GM15510 (cell line): ENCODE measurements around the gene ASTN2.
A peak's percentile ranks its signal among the peaks of the same experiment; 100 is the strongest.

ENCODE experiments used
- POLR2A ChIP-seq: IDR thresholded peaks from 3 replicates; pipeline ENCODE4 v1.6.1; 2011; ENCODE audit warnings: borderline replicate concordance; ENCODE audit not compliant: insufficient read length; ENCODE audit errors: extremely low read depth

Gene ASTN2

GRCh38 chr9:116687754-116688135 lies 727.1 kb downstream of the ASTN2 start:
- TF ChIP-seq POLR2A, result no peak

GRCh38 chr9:116687074-116687753 lies 727.6 kb downstream of the ASTN2 start, which contains the start of gene TRIM32:
Gene TRIM32, plus strand, starts transcription at chr9:116687305. Its CDS starts 10,438 bp downstream, at chr9:116697743.
- peak; percentile 67 for TF ChIP-seq POLR2A

- TF ChIP-seq POLR2A, result no peak
Observed at GRCh38 chr9:116686693-116687073, 728.2 kb downstream of the ASTN2 start.

GRCh38 chr9:116686135-116686534 lies 728.7 kb downstream of the ASTN2 start:
- TF ChIP-seq POLR2A, result no peak

GRCh38 chr9:116685166-116685565 lies 729.7 kb downstream of the ASTN2 start:
- no peak for TF ChIP-seq POLR2A

GRCh38 chr9:116683535-116683934 lies 731.3 kb downstream of the ASTN2 start:
- no peak for TF ChIP-seq POLR2A

- no peak for TF ChIP-seq POLR2A
Observed at GRCh38 chr9:116674210-116674980, 740.5 kb downstream of the ASTN2 start.

GRCh38 chr9:116673375-116673774 lies 741.5 kb downstream of the ASTN2 start:
- TF ChIP-seq POLR2A, result no peak

- no peak for TF ChIP-seq POLR2A
Observed at GRCh38 chr9:116671605-116672004, 743.3 kb downstream of the ASTN2 start.

- no peak for TF ChIP-seq POLR2A
Observed at GRCh38 chr9:116668970-116669695, 745.7 kb downstream of the ASTN2 start.

GRCh38 chr9:116663581-116663980 lies 751.3 kb downstream of the ASTN2 start:
- no peak for TF ChIP-seq POLR2A

GRCh38 chr9:116662646-116663310 lies 752.1 kb downstream of the ASTN2 start:
- TF ChIP-seq POLR2A, result no peak

GRCh38 chr9:116661037-116661954 lies 753.6 kb downstream of the ASTN2 start:
- no peak for TF ChIP-seq POLR2A

GRCh38 chr9:116658265-116658664 lies 756.6 kb downstream of the ASTN2 start:
- TF ChIP-seq POLR2A, result no peak
